Tibial nerve (tissue), 4 donors: ENCODE measurements around the gene PKN2. TPM values are rescaled to one million over a fixed set of nuclear protein-coding genes. Genes with fewer than 3 reads are reported as not detected.

Experiments used
- DNase-seq, 2 donors: peaks; one replicate each; pipeline ENCODE4 v3.0.0-alpha.2; 2019; ENCODE audit warnings: low spot score in 2 of 2
- H3K27ac ChIP-seq, 4 donors: fragments of 200-600 bp; sonication (generic) in 3 of 4; one replicate each; pipeline ENCODE4 v1.5.1; 2017 to 2019; ENCODE audit warnings: mild to moderate bottlenecking in 1 of 4
- H3K27me3 ChIP-seq, 2 donors: fragments of 200-600 bp; sonication (generic) in 1 of 2; one replicate each; pipeline versions ENCODE4 v1.5.1 to v1.6.0; 2017 to 2019
- H3K36me3 ChIP-seq, 3 donors: fragments of 200-600 bp; sonication (generic); one replicate each; pipeline ENCODE4 v1.5.1; 2018 to 2019
- H3K4me1 ChIP-seq, 4 donors: fragments of 200-600 bp; sonication (generic) in 3 of 4; one replicate each; pipeline ENCODE4 v1.5.1; 2017 to 2019
- H3K4me3 ChIP-seq, 4 donors: fragments of 200-600 bp; sonication (generic) in 3 of 4; one replicate each; pipeline ENCODE4 v1.5.1; 2017 to 2019; ENCODE audit warnings: mild to moderate bottlenecking in 1 of 4, moderate library complexity in 1 of 4
- H3K9me3 ChIP-seq, 4 donors: fragments of 200-600 bp; sonication (generic) in 3 of 4; one replicate each; pipeline ENCODE4 v1.5.1; 2017 to 2019
- CTCF ChIP-seq, 5 experiments: fragments of 200-600 bp in 3 of 5; fragments of 450-650 bp in 2 of 5; sonication (generic) in 3 of 5; IDR thresholded peaks; one replicate each; pipeline ENCODE4 v1.5.1; 2016 to 2019; ENCODE audit warnings: antibody characterized with exemption in 5 of 5, mild to moderate bottlenecking in 3 of 5, moderate library complexity in 2 of 5
- EP300 ChIP-seq, 2 donors: sonication (generic); formaldehyde crosslinking; IDR thresholded peaks; one replicate each; pipeline ENCODE4 v1.6.1; 2017; ENCODE audit warnings: antibody characterized with exemption in 2 of 2, mild to moderate bottlenecking in 1 of 2
- POLR2A ChIP-seq, 2 donors: fragments of 450-650 bp; IDR thresholded peaks; one replicate each; pipeline ENCODE4 v1.6.1; 2017; ENCODE audit warnings: antibody characterized with exemption in 2 of 2, mild to moderate bottlenecking in 2 of 2, moderate library complexity in 2 of 2
- WGBS, 2 donors: methylation state at CpG; one replicate each; pipeline ENCODE4 v1.1.5; 2018; 5-methylcytosine and 5-hydroxymethylcytosine counted together
- total RNA-seq, 4 donors: library from RNA; depleted of rRNA; stranded (reverse); fragments of >200 nt; gene quantifications; one replicate each; pipeline ENCODE4 v1.1.0, GENCODE V29; 2016

The PKN2 gene
- total RNA-seq, 4 donors from 2014 or later = 36.3 to 65.9 (median 50.1) TPM

GRCh38 chr1:88780485-88780884 lies 96.4 kb downstream of the PKN2 start:
- Histone ChIP-seq H3K27ac (peak overlapping the region in 1 of 4 donors; percentile 9), H3K4me3 (no peak overlapping the region), H3K4me1 (no peaks in the 10 kb centered on the region), H3K36me3 (peaks cover 0 to 56% (median 0%) of the 10 kb centered on the region in 3 donors), H3K9me3 (no peaks in the 10 kb centered on the region), H3K27me3 (no peaks in the 10 kb centered on the region)
- TF ChIP-seq CTCF (IDR thresholded peaks at IDR 0.05) (no peak), EP300 (IDR thresholded peaks at IDR 0.05) (no peak), POLR2A (IDR thresholded peaks at IDR 0.05) (no peak)
- no peak for DNase-seq

GRCh38 chr1:88783145-88783544 lies 99.1 kb downstream of the PKN2 start:
- TF ChIP-seq POLR2A (IDR thresholded peaks at IDR 0.05) (no peak), EP300 (IDR thresholded peaks at IDR 0.05) (no peak), CTCF (IDR thresholded peaks at IDR 0.05) (no peak)
- H3K9me3 ChIP-seq = no peaks in the 10 kb centered on the region
- H3K4me1 ChIP-seq = no peaks in the 10 kb centered on the region
- no peak for DNase-seq
- no peak overlapping the region for H3K27ac ChIP-seq
- H3K4me3 ChIP-seq = no peak overlapping the region
- 93 to 94% methylated on average over 2 of the region's 2 CpGs for WGBS, 2 donors
- H3K36me3 ChIP-seq = peaks cover 0 to 51% (median 0%) of the 10 kb centered on the region in 3 donors
- H3K27me3 ChIP-seq = no peaks in the 10 kb centered on the region

GRCh38 chr1:88784551-88784950 lies 100.5 kb downstream of the PKN2 start:
- Histone ChIP-seq H3K27me3 (no peaks in the 10 kb centered on the region), H3K36me3 (peaks cover 0 to 52% (median 0%) of the 10 kb centered on the region in 3 donors)

GRCh38 chr1:88787023-88787903 lies 103.2 kb downstream of the PKN2 start:
- Histone ChIP-seq H3K27ac (no peak overlapping the region), H3K9me3 (no peaks in the 10 kb centered on the region), H3K4me1 (no peaks in the 10 kb centered on the region), H3K36me3 (peaks cover 0 to 71% (median 0%) of the 10 kb centered on the region in 3 donors), H3K27me3 (no peaks in the 10 kb centered on the region), H3K4me3 (no peak overlapping the region)
- DNase-seq = no peak
- TF ChIP-seq POLR2A (IDR thresholded peaks at IDR 0.05) (no peak), EP300 (IDR thresholded peaks at IDR 0.05) (no peak), CTCF (IDR thresholded peaks at IDR 0.05) (no peak)
- 93 to 96% methylated on average over 3 of the region's 3 CpGs for WGBS, 2 donors

More at GRCh38 chr1:88784551-88784950, 100.5 kb downstream of the PKN2 start:
- no peaks in the 10 kb centered on the region for H3K4me1 ChIP-seq
- 88 to 89% methylated on average over 6 of the region's 6 CpGs for WGBS, 2 donors
- H3K9me3 ChIP-seq = no peaks in the 10 kb centered on the region
- no peak for DNase-seq
- no peak overlapping the region for H3K27ac ChIP-seq
- TF ChIP-seq EP300 (IDR thresholded peaks at IDR 0.05) (no peak), CTCF (IDR thresholded peaks at IDR 0.05) (no peak), POLR2A (IDR thresholded peaks at IDR 0.05) (no peak)
- H3K4me3 ChIP-seq = no peak overlapping the region

- WGBS, 2 donors = 93 to 94% methylated on average over 4 of the region's 4 CpGs
- no peaks in the 10 kb centered on the region for H3K27me3 ChIP-seq
- no peak for DNase-seq
- H3K9me3 ChIP-seq = no peaks in the 10 kb centered on the region
- peaks cover 0 to 80% (median 0%) of the 10 kb centered on the region in 3 donors for H3K36me3 ChIP-seq
- H3K4me3 ChIP-seq = no peak overlapping the region
- TF ChIP-seq CTCF (IDR thresholded peaks at IDR 0.05) = no peak
- TF ChIP-seq EP300 (IDR thresholded peaks at IDR 0.05) = no peak
- no peak for TF ChIP-seq POLR2A (IDR thresholded peaks at IDR 0.05)
- no peak overlapping the region for H3K27ac ChIP-seq
- H3K4me1 ChIP-seq = no peaks in the 10 kb centered on the region
Observed at GRCh38 chr1:88791192-88791591, 107.1 kb downstream of the PKN2 start.
